OCI-LY3 (cell line): Measurements from ENCODE around the gene ST14.

Source experiments
- H2AFZ ChIP-seq: fragments of 200-600, 300-600 bp; shearing (Covaris generic); 2 replicates; pipeline ENCODE4 v1.6.0; 2014; ENCODE audit warnings: antibody characterized with exemption, low read depth, low read length
- H3K27ac ChIP-seq: fragments of 200-600, 300-600 bp; sonication (generic); 2 replicates; pipeline ENCODE4 v1.5.1; 2014; ENCODE audit warnings: mild to moderate bottlenecking, low read length, moderate library complexity, mixed read lengths
- H3K27me3 ChIP-seq: fragments of 200-600, 300-600 bp; sonication (generic); 2 replicates; pipeline ENCODE4 v1.6.1; 2014; ENCODE audit warnings: low read depth, low read length, mixed read lengths
- H3K36me3 ChIP-seq: fragments of 200-600, 300-600 bp; sonication (generic); replicated peaks from 2 replicates; pipeline ENCODE3; 2014; ENCODE audit warnings: low read depth, low read length, mixed read lengths
- H3K4me1 ChIP-seq: fragments of 300-600, 200-600 bp; sonication (generic); 2 replicates; pipeline ENCODE4 v1.6.1; 2014; ENCODE audit warnings: low read length, mixed read lengths
- H3K4me2 ChIP-seq: fragments of 200-600, 300-600 bp; sonication (generic); 2 replicates; pipeline ENCODE4 v1.6.1; 2014; ENCODE audit warnings: low read length, mixed read lengths
- H3K4me3 ChIP-seq: fragments of 300-600, 200-600 bp; sonication (generic); 2 replicates; pipeline ENCODE4 v1.5.1; 2014; ENCODE audit warnings: antibody characterized with exemption, mild to moderate bottlenecking, low read length, moderate library complexity
- H3K79me2 ChIP-seq: fragments of 300-600, 200-600 bp; shearing (Covaris generic); 2 replicates; pipeline ENCODE4 v1.6.1; 2014; ENCODE audit warnings: mild to moderate bottlenecking, low read length, mixed read lengths
- H3K9ac ChIP-seq: fragments of 300-600, 200-600 bp; shearing (Covaris generic); 2 replicates; pipeline ENCODE4 v1.6.0; 2014; ENCODE audit warnings: mild to moderate bottlenecking, low read length, moderate library complexity
- H3K9me3 ChIP-seq: fragments of 200-600, 300-600 bp; shearing (Covaris generic); 2 replicates; pipeline ENCODE4 v1.6.1; 2014; ENCODE audit warnings: low read length, mixed read lengths; ENCODE audit not compliant: insufficient read depth
- H4K20me1 ChIP-seq: fragments of 200-600, 300-600 bp; sonication (generic); 2 replicates; pipeline ENCODE4 v1.6.1; 2016; ENCODE audit warnings: low read length, mixed read lengths; ENCODE audit not compliant: insufficient read depth
- CTCF ChIP-seq: fragments of 200-600, 300-600 bp; sonication (generic); IDR thresholded peaks from 2 replicates; pipeline ENCODE4 v1.5.1; 2014; ENCODE audit warnings: antibody characterized with exemption, low read length, low read depth
- EZH2phosphoT487 ChIP-seq: fragments of 200-600 bp; shearing (Covaris generic); IDR thresholded peaks from 2 replicates; pipeline ENCODE4 v1.6.1; 2018; ENCODE audit warnings: antibody characterized with exemption, mixed run types, low read depth

ST14 gene

DNA sequence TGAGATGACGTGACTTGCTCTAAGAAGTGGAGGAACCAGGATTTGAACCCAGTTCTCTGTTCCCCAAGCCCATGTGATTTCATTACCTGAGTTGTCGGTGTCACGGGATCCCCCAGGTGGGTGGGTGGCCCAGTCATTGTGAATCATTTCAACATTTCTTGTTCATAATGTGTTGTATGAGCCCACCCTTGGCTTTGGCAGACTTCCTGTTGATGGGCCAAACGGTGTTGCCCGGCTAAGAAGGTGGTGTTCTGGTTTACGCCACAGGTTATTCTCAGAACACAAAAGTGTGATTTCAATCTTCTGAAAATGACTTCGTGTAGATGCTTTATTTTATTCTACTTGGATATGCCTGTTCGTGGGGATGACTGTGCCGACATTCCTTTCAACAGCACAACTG is 21.6 kb upstream of the ST14 start:
- Histone ChIP-seq H3K27ac (no peak overlapping the region), H3K9me3 (no peaks in the 10 kb centered on the region), H3K4me3 (no peak overlapping the region), H3K79me2 (no peaks in the 10 kb centered on the region), H3K4me2 (no peak overlapping the region), H4K20me1 (no peaks in the 10 kb centered on the region), H3K27me3 (no peaks in the 10 kb centered on the region), H2AFZ (no peak overlapping the region), H3K9ac (no peak overlapping the region), H3K4me1 (no peaks in the 10 kb centered on the region), H3K36me3 (peaks cover 18% of the 10 kb centered on the region)
- TF ChIP-seq EZH2phosphoT487 (no peak), CTCF (no peak)

DNA sequence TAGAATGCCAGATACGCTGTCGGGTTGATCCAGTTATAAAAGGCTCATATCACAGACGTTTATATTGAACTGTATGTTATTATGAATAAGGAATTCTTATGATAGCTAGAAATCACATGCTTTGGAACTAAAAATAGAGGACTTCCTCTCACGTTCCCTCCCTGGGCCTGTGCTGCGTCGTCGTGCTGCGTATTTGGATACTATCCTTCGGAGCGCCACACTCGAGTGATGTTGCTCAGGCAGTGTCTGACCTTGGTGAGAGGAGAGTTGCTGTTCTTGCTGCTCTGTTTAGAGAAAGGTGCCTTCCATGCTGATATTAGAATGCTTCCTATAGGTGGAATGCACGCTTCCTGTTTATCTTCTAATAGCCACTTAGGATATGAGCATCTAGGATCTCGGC is 20.2 kb upstream of the ST14 start:
- Histone ChIP-seq H4K20me1 (no peaks in the 10 kb centered on the region), H3K27ac (no peak overlapping the region), H3K27me3 (no peaks in the 10 kb centered on the region), H3K4me3 (no peak overlapping the region), H3K4me1 (no peaks in the 10 kb centered on the region), H3K9me3 (no peaks in the 10 kb centered on the region), H3K79me2 (no peaks in the 10 kb centered on the region), H2AFZ (no peak overlapping the region), H3K9ac (no peak overlapping the region), H3K36me3 (peaks cover 22% of the 10 kb centered on the region), H3K4me2 (no peak overlapping the region)
- TF ChIP-seq EZH2phosphoT487, result no peak
- no peak for TF ChIP-seq CTCF

GRCh38 chr11:130141561-130142341 is 17.8 kb upstream of the ST14 start:
- no peak for TF ChIP-seq CTCF
- no peak for TF ChIP-seq EZH2phosphoT487
- Histone ChIP-seq H4K20me1 (no peaks in the 10 kb centered on the region), H3K27ac (no peak overlapping the region), H3K9ac (no peak overlapping the region), H3K27me3 (no peaks in the 10 kb centered on the region), H3K4me3 (no peak overlapping the region), H2AFZ (no peak overlapping the region), H3K79me2 (no peaks in the 10 kb centered on the region), H3K36me3 (peaks cover 30% of the 10 kb centered on the region), H3K4me2 (no peak overlapping the region), H3K4me1 (peaks cover 14% of the 10 kb centered on the region), H3K9me3 (no peaks in the 10 kb centered on the region)

DNA sequence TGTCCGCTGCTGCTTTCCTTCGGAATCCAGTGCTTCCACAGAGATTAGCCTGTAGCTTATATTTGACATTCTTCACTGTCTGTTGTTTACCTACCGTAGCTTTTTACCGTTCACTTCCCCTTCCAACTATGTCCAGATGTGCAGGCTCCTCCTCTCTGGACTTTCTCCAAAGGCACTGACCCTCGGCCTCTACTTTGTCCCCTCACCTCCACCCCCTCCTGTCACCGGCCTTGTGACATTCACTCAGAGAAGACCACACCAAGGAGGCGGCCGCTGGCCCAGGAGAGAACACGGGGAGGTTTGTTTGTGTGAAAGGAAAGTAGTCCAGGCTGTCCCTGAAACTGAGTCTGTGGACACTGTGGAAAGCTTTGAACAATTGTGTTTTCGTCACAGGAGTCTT is 15.4 kb upstream of the ST14 start:
- Histone ChIP-seq H3K4me1 (peaks cover 20% of the 10 kb centered on the region), H3K4me3 (no peak overlapping the region), H4K20me1 (no peaks in the 10 kb centered on the region), H3K27ac (no peak overlapping the region), H3K27me3 (no peaks in the 10 kb centered on the region), H2AFZ (no peak overlapping the region), H3K36me3 (peaks cover 23% of the 10 kb centered on the region), H3K9me3 (no peaks in the 10 kb centered on the region), H3K4me2 (no peak overlapping the region), H3K9ac (no peak overlapping the region), H3K79me2 (no peaks in the 10 kb centered on the region)
- TF ChIP-seq CTCF, result no peak
- no peak for TF ChIP-seq EZH2phosphoT487
